MM.1S (cell line): ENCODE measurements around the gene ARF3.

Experiments used
- DNase-seq: peaks from one replicate; pipeline ENCODE4 v3.0.0-alpha.2; 2015
- H2AFZ ChIP-seq: fragments of 300-600 bp; sonication (generic); 2 replicates; pipeline ENCODE4 v1.6.0; 2016; ENCODE audit warnings: antibody characterized with exemption, low read length
- H3F3A ChIP-seq: fragments of 300-600 bp; sonication (generic); 2 replicates; pipeline ENCODE4 v1.6.1; 2016; ENCODE audit warnings: mild to moderate bottlenecking, antibody characterized with exemption, low read length, moderate library complexity, mixed read lengths; ENCODE audit not compliant: insufficient read depth
- H3K27ac ChIP-seq: fragments of 300-600 bp; sonication (generic); 2 replicates; pipeline ENCODE4 v1.5.1; 2016; ENCODE audit warnings: mild to moderate bottlenecking, low read length
- H3K27me3 ChIP-seq: fragments of 300-600 bp; sonication (generic); replicated peaks from 2 replicates; pipeline ENCODE4 v1.6.0; 2016; ENCODE audit warnings: low read length; ENCODE audit not compliant: insufficient read depth
- H3K36me3 ChIP-seq: fragments of 300-600 bp; sonication (generic); replicated peaks from 2 replicates; pipeline ENCODE4 v1.6.1; 2016; ENCODE audit warnings: mild to moderate bottlenecking, low read length, mixed read lengths; ENCODE audit not compliant: insufficient read depth
- H3K4me1 ChIP-seq: fragments of 300-600 bp; sonication (generic); 2 replicates; pipeline ENCODE4 v1.6.1; 2016; ENCODE audit warnings: low read length, mixed read lengths
- H3K4me2 ChIP-seq: fragments of 300-600 bp; sonication (generic); 2 replicates; pipeline ENCODE4 v1.6.0; 2016; ENCODE audit warnings: low read depth, low read length
- H3K4me3 ChIP-seq: fragments of 300-600 bp; sonication (generic); 2 replicates; pipeline ENCODE4 v1.5.1; 2016; ENCODE audit warnings: low read length, mixed read lengths
- H3K79me2 ChIP-seq: fragments of 300-600 bp; sonication (generic); 2 replicates; pipeline ENCODE4 v1.6.1; 2016; ENCODE audit warnings: mixed run types, low read length, mixed read lengths
- H3K9ac ChIP-seq: fragments of 300-600 bp; sonication (generic); 2 replicates; pipeline ENCODE4 v1.6.1; 2016; ENCODE audit warnings: low read length, mixed read lengths
- H3K9me2 ChIP-seq: fragments of 300-600 bp; sonication (generic); replicated peaks from 2 replicates; pipeline ENCODE4 v1.6.1; 2016; ENCODE audit warnings: mild to moderate bottlenecking, low read length, mixed read lengths; ENCODE audit not compliant: insufficient read depth
- H3K9me3 ChIP-seq: fragments of 300-600 bp; sonication (generic); replicated peaks from 2 replicates; pipeline ENCODE4 v1.6.1; 2016; ENCODE audit warnings: mild to moderate bottlenecking, low read length, mixed read lengths; ENCODE audit not compliant: insufficient read depth
- H4K20me1 ChIP-seq: fragments of 300-600 bp; sonication (generic); 2 replicates; pipeline ENCODE4 v1.6.1; 2016; ENCODE audit warnings: mild to moderate bottlenecking, low read length, moderate library complexity, mixed read lengths; ENCODE audit not compliant: insufficient read depth
- CTCF ChIP-seq: fragments of 300-600 bp; sonication (generic); IDR thresholded peaks from 2 replicates; pipeline ENCODE4 v1.5.1; 2016; ENCODE audit warnings: antibody characterized with exemption, low read length, mixed read lengths
- EZH2 ChIP-seq: fragments of 300-600 bp; sonication (generic); optimal IDR thresholded peaks from 2 replicates; pipeline ENCODE3; 2017; ENCODE audit warnings: low read depth, mild to moderate bottlenecking, antibody characterized with exemption, low read length, mixed read lengths
- EZH2phosphoT487 ChIP-seq: fragments of 300-600 bp; sonication (generic); IDR thresholded peaks from 2 replicates; pipeline ENCODE4 v1.6.1; 2018; ENCODE audit warnings: antibody characterized with exemption, low read length

Gene ARF3

GRCh38 chr12:48980389-48980952 lies 23.2 kb upstream of the ARF3 start:
- TF ChIP-seq EZH2phosphoT487: no peak
- no peak for TF ChIP-seq CTCF
- no peak for TF ChIP-seq EZH2
- H3K9me3 ChIP-seq: no peaks in the 10 kb centered on the region
- H3F3A ChIP-seq: no peaks in the 10 kb centered on the region
- H3K4me1 ChIP-seq: peaks cover 41% of the 10 kb centered on the region
- no peaks in the 10 kb centered on the region for H3K79me2 ChIP-seq
- H3K4me2 ChIP-seq: peak overlapping the region; percentile 89
- no peak overlapping the region for H3K27ac ChIP-seq
- peaks cover 93% of the 10 kb centered on the region for H3K27me3 ChIP-seq
- H3K4me3 ChIP-seq: peak overlapping the region; percentile 52
- no peaks in the 10 kb centered on the region for H3K36me3 ChIP-seq
- no peak for DNase-seq
- no peaks in the 10 kb centered on the region for H3K9me2 ChIP-seq
- H2AFZ ChIP-seq: peak overlapping the region; percentile 46; the same call in 1 of the 2 replicates
- H3K9ac ChIP-seq: no peak overlapping the region
- no peaks in the 10 kb centered on the region for H4K20me1 ChIP-seq

GRCh38 chr12:48979602-48980388 lies 22.5 kb upstream of the ARF3 start:
- peak overlapping the region; percentile 89 for H3K4me2 ChIP-seq
- H3K27me3 ChIP-seq: peaks cover 93% of the 10 kb centered on the region
- peak overlapping the region; percentile 52 for H3K4me3 ChIP-seq

GRCh38 chr12:48978741-48979601 lies 21.7 kb upstream of the ARF3 start:
- DNase-seq: no peak
- H3K4me3 ChIP-seq: peak overlapping the region; percentile 52
- peaks cover 41% of the 10 kb centered on the region for H3K4me1 ChIP-seq
- H3K27ac ChIP-seq: no peak overlapping the region
- no peaks in the 10 kb centered on the region for H3K9me3 ChIP-seq
- H3K4me2 ChIP-seq: peak overlapping the region; percentile 89
- H3K36me3 ChIP-seq: no peaks in the 10 kb centered on the region
- no peaks in the 10 kb centered on the region for H3K79me2 ChIP-seq
- TF ChIP-seq EZH2: peak; percentile 57
- TF ChIP-seq CTCF: no peak
- TF ChIP-seq EZH2phosphoT487: no peak
- H3K9ac ChIP-seq: no peak overlapping the region
- no peaks in the 10 kb centered on the region for H4K20me1 ChIP-seq
- H3F3A ChIP-seq: no peaks in the 10 kb centered on the region
- H3K9me2 ChIP-seq: no peaks in the 10 kb centered on the region
- H2AFZ ChIP-seq: peak overlapping the region; percentile 46; the same call in 1 of the 2 replicates
- peaks cover 93% of the 10 kb centered on the region for H3K27me3 ChIP-seq

More at GRCh38 chr12:48979602-48980388, 22.5 kb upstream of the ARF3 start:
- Histone ChIP-seq H3K27ac (no peak overlapping the region), H3F3A (no peaks in the 10 kb centered on the region), H3K9me2 (no peaks in the 10 kb centered on the region), H3K9ac (no peak overlapping the region), H4K20me1 (no peaks in the 10 kb centered on the region), H3K79me2 (no peaks in the 10 kb centered on the region), H3K9me3 (no peaks in the 10 kb centered on the region), H2AFZ (peak overlapping the region; percentile 46), H3K4me1 (peaks cover 41% of the 10 kb centered on the region), H3K36me3 (no peaks in the 10 kb centered on the region)
- DNase-seq: no peak
- TF ChIP-seq CTCF: no peak
- TF ChIP-seq EZH2phosphoT487: no peak
- TF ChIP-seq EZH2: no peak
